Measurements from ENCODE around the gene AKR7A3. TPM values are rescaled to one million over a fixed set of nuclear protein-coding genes. Genes with fewer than 3 reads are reported as not detected.

Gene AKR7A3
- total and polyA plus RNA-seq, 2 experiments from 2014 or later = 0.11 to 0.18 TPM

DNA sequence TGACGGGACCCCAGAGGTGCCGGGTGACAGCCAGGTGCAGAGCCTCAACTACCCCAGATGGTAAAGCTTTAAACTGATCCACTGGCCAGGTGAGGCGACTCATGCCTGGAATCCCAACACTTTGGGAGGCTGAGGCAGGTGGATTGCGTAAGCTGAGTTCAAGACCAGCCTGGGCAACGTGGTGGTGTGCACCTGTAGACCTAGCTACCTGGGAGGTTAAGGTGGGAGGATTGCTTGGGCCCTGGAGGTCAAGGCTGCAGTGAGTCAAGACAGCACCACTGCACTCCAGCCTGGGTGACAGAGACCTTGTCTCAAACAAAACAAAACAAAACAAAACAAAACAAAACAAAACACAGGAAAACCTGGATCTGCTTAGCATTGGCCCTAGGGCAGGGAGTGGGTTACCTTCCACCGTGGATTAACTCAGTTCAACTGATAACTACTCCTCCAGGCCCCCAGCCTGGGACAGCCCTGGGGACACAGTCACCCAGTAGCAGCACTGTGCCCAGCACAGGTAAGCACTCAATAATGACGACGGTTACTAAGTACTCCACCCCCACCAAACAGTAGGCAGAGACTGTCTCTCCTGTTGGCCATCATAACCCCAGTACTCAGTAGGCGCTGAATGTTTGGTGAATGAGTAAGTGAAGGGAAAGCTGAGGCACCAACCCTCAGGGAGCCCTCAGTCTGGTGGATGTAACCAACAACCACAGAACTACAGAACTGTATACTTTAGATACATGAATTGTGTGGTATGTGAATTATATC lies 45.2 kb upstream of the AKR7A3 start:
- no peaks in the 10 kb centered on the region for H3K9me3 ChIP-seq (ENCODE audit: low read depth)
- no peak overlapping the region for H3K27ac ChIP-seq
- no peaks in the 10 kb centered on the region for H3K4me1 ChIP-seq (ENCODE audit: insufficient read depth)
- in situ Hi-C loops (cut with MboI) = no loop called here
- H3K4me3 ChIP-seq = no peak overlapping the region
- no peak overlapping the region for H3K9ac ChIP-seq
- H3K9me2 ChIP-seq (ENCODE audit: insufficient read depth) = no peaks in the 10 kb centered on the region
- H3K36me3 ChIP-seq (ENCODE audit: low read depth) = peaks cover 7% of the 10 kb centered on the region; the same call in 1 of the 2 replicates
- no peaks in the 10 kb centered on the region for H4K20me1 ChIP-seq (ENCODE audit: insufficient read depth)
- peaks cover 7% of the 10 kb centered on the region for H3F3A ChIP-seq (ENCODE audit: insufficient read depth)
- H3K4me2 ChIP-seq (ENCODE audit: unreplicated experiment) = no peak overlapping the region
- no peaks in the 10 kb centered on the region for H3K27me3 ChIP-seq (replicated peaks; ENCODE audit: insufficient read depth)
- H2AFZ ChIP-seq = no peak overlapping the region
- DNase-seq = peak; percentile 52
- 74 to 75% methylated on average over 9 of the region's 9 CpGs for WGBS, 2 experiments (ENCODE audit: low coverage in 1 of 2, low lambda C conversion rate in 2 of 2, missing lambda C conversion rate in 2 of 2)
- no peak for TF ChIP-seq EZH2phosphoT487 (IDR thresholded peaks at IDR 0.05; ENCODE audit: insufficient read depth, low read depth)
- no peak for TF ChIP-seq EZH2 (IDR thresholded peaks at IDR 0.05; ENCODE audit: insufficient read depth, poor library complexity, severe bottlenecking)
- no peaks in the 10 kb centered on the region for H3K79me2 ChIP-seq (ENCODE audit: insufficient read depth)

DNA sequence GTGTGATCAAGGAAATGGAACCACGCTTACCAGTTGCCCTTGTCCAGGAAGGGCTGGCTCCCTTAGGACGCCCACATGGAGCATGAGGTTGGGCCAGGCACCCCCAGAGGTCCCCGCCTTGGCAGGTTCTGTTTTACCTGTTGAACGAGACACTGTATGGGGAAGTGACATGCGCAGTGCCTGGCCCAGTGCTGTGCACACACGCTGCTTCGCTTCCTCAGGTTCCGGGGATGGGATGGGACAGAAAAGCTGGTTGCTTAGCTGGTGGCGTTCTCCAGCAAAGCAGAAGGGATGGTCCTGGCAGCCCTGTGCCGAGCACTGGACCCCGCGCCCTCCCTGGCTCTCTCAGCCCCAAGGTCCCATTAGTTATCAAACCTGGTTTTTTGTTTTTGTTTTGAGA lies 44.3 kb upstream of the AKR7A3 start:
- Histone ChIP-seq H3K4me3 (no peak overlapping the region), H3K36me3 (ENCODE audit: low read depth) (no peaks in the 10 kb centered on the region), H3K9ac (no peak overlapping the region), H3K9me3 (ENCODE audit: low read depth) (no peaks in the 10 kb centered on the region), H3K27me3 (replicated peaks; ENCODE audit: insufficient read depth) (no peaks in the 10 kb centered on the region), H3K9me2 (ENCODE audit: insufficient read depth) (no peaks in the 10 kb centered on the region), H4K20me1 (ENCODE audit: insufficient read depth) (no peaks in the 10 kb centered on the region), H3F3A (ENCODE audit: insufficient read depth) (peaks cover 7% of the 10 kb centered on the region), H3K27ac (no peak overlapping the region), H2AFZ (no peak overlapping the region), H3K79me2 (ENCODE audit: insufficient read depth) (no peaks in the 10 kb centered on the region), H3K4me1 (ENCODE audit: insufficient read depth) (no peaks in the 10 kb centered on the region), H3K4me2 (ENCODE audit: unreplicated experiment) (no peak overlapping the region)
- in situ Hi-C loops (cut with MboI) = no loop called here
- TF ChIP-seq EZH2 (IDR thresholded peaks at IDR 0.05; ENCODE audit: insufficient read depth, poor library complexity, severe bottlenecking) = no peak
- 89% methylated on average over 12 of the region's 12 CpGs for WGBS, 2 experiments (ENCODE audit: low coverage in 1 of 2, low lambda C conversion rate in 2 of 2, missing lambda C conversion rate in 2 of 2)
- DNase-seq = no peak

DNA sequence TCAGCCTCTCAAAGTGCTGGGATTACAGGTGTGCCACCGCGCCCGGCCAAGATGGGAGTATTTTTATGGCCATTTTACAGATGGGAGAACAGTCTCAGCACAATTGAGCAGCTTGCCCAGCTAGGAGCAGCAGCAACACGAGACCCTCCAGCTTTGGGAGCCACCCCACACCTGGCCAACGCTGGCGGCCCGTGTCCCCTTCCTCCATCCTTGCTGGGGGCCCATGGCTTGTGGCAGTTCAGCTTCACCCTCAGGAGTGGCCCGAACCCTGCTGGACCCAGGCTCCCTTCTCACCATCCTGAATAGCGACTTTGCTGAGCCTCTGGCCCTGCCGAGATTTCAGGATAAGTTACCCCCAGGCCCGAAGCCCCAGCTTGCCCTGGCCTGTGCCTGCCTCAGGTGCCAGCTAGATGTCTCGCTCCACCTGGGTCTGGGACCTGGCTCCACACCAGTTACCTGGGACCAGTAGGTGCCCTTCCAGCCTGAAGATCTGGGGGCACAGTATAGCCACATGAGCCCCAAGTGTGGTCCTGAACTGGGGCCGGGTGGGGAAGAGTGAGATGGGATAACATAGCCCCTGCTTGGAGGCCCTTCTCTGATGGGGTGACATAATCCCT lies 42.8 kb upstream of the AKR7A3 start:
- Histone ChIP-seq H3K9me3 (ENCODE audit: low read depth) (no peaks in the 10 kb centered on the region), H3F3A (ENCODE audit: insufficient read depth) (no peaks in the 10 kb centered on the region; the same call in 1 of the 2 replicates), H3K27me3 (replicated peaks; ENCODE audit: insufficient read depth) (no peaks in the 10 kb centered on the region), H4K20me1 (ENCODE audit: insufficient read depth) (no peaks in the 10 kb centered on the region), H3K9me2 (ENCODE audit: insufficient read depth) (no peaks in the 10 kb centered on the region), H3K4me2 (ENCODE audit: unreplicated experiment) (no peak overlapping the region), H3K4me1 (ENCODE audit: insufficient read depth) (no peaks in the 10 kb centered on the region), H3K9ac (no peak overlapping the region), H3K79me2 (ENCODE audit: insufficient read depth) (no peaks in the 10 kb centered on the region), H3K27ac (no peak overlapping the region), H2AFZ (no peak overlapping the region), H3K4me3 (no peak overlapping the region), H3K36me3 (ENCODE audit: low read depth) (no peaks in the 10 kb centered on the region)
- in situ Hi-C loops (cut with MboI) = no loop called here
- WGBS, 2 experiments (ENCODE audit: low coverage in 1 of 2, low lambda C conversion rate in 2 of 2, missing lambda C conversion rate in 2 of 2) = 70 to 74% methylated on average over 12 to 13 of the region's 13 CpGs
- DNase-seq = no peak
- TF ChIP-seq EZH2 (IDR thresholded peaks at IDR 0.05; ENCODE audit: insufficient read depth, poor library complexity, severe bottlenecking) (no peak), EZH2phosphoT487 (IDR thresholded peaks at IDR 0.05; ENCODE audit: insufficient read depth, low read depth) (no peak)

DNA sequence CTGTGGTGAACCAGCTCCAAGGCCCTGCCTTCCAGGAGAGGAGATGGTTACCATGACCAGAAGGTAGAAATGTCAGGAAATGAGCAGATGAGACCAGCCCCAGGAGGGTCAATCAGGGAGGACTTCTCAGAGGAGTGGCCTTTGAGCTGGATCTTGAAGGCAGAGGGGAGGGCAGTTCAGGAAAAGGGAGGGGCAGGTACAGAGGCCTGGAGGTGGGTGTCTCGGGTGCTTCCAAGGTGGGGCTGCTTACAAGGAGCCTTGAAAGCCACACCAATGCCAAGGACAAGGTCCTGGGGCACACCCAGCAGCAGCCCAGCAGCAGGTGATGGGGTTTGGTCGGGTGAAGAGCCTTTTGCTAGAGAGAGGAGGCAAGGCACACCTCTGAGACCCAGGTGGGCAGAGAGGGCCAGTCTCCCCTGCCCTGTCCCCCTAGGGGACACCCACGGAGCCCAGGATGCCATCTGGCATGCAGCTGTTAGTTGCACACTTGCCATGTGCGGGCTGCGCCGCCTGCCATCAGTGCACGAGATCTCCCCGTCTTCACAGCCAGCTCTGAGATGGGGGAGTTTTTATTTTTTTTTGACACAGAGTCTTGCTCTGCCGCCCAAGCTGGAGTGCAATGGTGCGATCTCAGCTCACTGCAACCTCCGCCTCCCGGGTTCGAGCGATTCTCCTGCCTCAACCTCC lies 42.0 kb upstream of the AKR7A3 start:
- Histone ChIP-seq H3K79me2 (ENCODE audit: insufficient read depth) (no peaks in the 10 kb centered on the region), H3K9me2 (ENCODE audit: insufficient read depth) (no peaks in the 10 kb centered on the region), H3K9me3 (ENCODE audit: low read depth) (no peaks in the 10 kb centered on the region), H3K27ac (no peak overlapping the region), H3K27me3 (replicated peaks; ENCODE audit: insufficient read depth) (no peaks in the 10 kb centered on the region), H3K4me3 (no peak overlapping the region), H3K4me2 (ENCODE audit: unreplicated experiment) (no peak overlapping the region), H3K4me1 (ENCODE audit: insufficient read depth) (no peaks in the 10 kb centered on the region), H3F3A (ENCODE audit: insufficient read depth) (no peaks in the 10 kb centered on the region; the same call in 1 of the 2 replicates), H3K9ac (no peak overlapping the region), H2AFZ (no peak overlapping the region), H4K20me1 (ENCODE audit: insufficient read depth) (no peaks in the 10 kb centered on the region), H3K36me3 (ENCODE audit: low read depth) (no peaks in the 10 kb centered on the region)
- in situ Hi-C loops (cut with MboI) = no loop called here
- TF ChIP-seq EZH2phosphoT487 (IDR thresholded peaks at IDR 0.05; ENCODE audit: insufficient read depth, low read depth) (no peak), EZH2 (IDR thresholded peaks at IDR 0.05; ENCODE audit: insufficient read depth, poor library complexity, severe bottlenecking) (no peak)
- DNase-seq = no peak
- WGBS, 2 experiments (ENCODE audit: low coverage in 1 of 2, low lambda C conversion rate in 2 of 2, missing lambda C conversion rate in 2 of 2) = 25 to 37% methylated on average over 14 of the region's 14 CpGs
